Measurements from ENCODE around the gene CDK14.

CDK14 gene

GRCh38 chr7:91201442-91202113 lies 605.5 kb downstream of the CDK14 start:
- DNase-seq (ENCODE audit: low read depth in 2 of 2), result no peak

GRCh38 chr7:91206361-91206960 lies 610.3 kb downstream of the CDK14 start:
- no peak for DNase-seq (ENCODE audit: low read depth in 2 of 2)

- DNase-seq (ENCODE audit: low read depth in 2 of 2), result no peak
Observed at GRCh38 chr7:91212582-91212981, 616.5 kb downstream of the CDK14 start.

- DNase-seq (ENCODE audit: low read depth in 2 of 2), result no peak
Observed at GRCh38 chr7:91226411-91226810, 630.3 kb downstream of the CDK14 start.

GRCh38 chr7:91228327-91228726 lies 632.2 kb downstream of the CDK14 start:
- DNase-seq (ENCODE audit: low read depth in 2 of 2), result no peak

- no peak for DNase-seq (ENCODE audit: low read depth in 2 of 2)
Observed at GRCh38 chr7:91228927-91229558, 632.9 kb downstream of the CDK14 start.

- no peak for DNase-seq (ENCODE audit: low read depth in 2 of 2)
Observed at GRCh38 chr7:91230100-91230499, 634.0 kb downstream of the CDK14 start.

GRCh38 chr7:91230503-91230902 lies 634.4 kb downstream of the CDK14 start:
- no peak for DNase-seq (ENCODE audit: low read depth in 2 of 2)

GRCh38 chr7:91233212-91233611 lies 637.1 kb downstream of the CDK14 start:
- no peak for DNase-seq (ENCODE audit: low read depth in 2 of 2)

- no peak for DNase-seq (ENCODE audit: low read depth in 2 of 2)
Observed at GRCh38 chr7:91235211-91235832, 639.2 kb downstream of the CDK14 start.

- no peak for DNase-seq (ENCODE audit: low read depth in 2 of 2)
Observed at GRCh38 chr7:91239171-91239604, 643.1 kb downstream of the CDK14 start.

- no peak for DNase-seq (ENCODE audit: low read depth in 2 of 2)
Observed at GRCh38 chr7:91239772-91240171, 643.7 kb downstream of the CDK14 start.

GRCh38 chr7:91240376-91240941 lies 644.3 kb downstream of the CDK14 start:
- no peak for DNase-seq (ENCODE audit: low read depth in 2 of 2)

GRCh38 chr7:91242097-91242844 lies 646.1 kb downstream of the CDK14 start:
- no peak for DNase-seq (ENCODE audit: low read depth in 2 of 2)

- DNase-seq (ENCODE audit: low read depth in 2 of 2), result no peak
Observed at GRCh38 chr7:91243591-91244301, 647.6 kb downstream of the CDK14 start.

GRCh38 chr7:91247500-91247899 lies 651.4 kb downstream of the CDK14 start:
- DNase-seq (ENCODE audit: low read depth in 2 of 2), result no peak

GRCh38 chr7:91248996-91249395 lies 652.9 kb downstream of the CDK14 start:
- no peak for DNase-seq (ENCODE audit: low read depth in 2 of 2)

GRCh38 chr7:91249506-91250233 lies 653.5 kb downstream of the CDK14 start:
- no peak for DNase-seq (ENCODE audit: low read depth in 2 of 2)

- no peak for DNase-seq (ENCODE audit: low read depth in 2 of 2)
Observed at GRCh38 chr7:91250706-91251105, 654.6 kb downstream of the CDK14 start.

GRCh38 chr7:91251877-91252276 lies 655.8 kb downstream of the CDK14 start:
- DNase-seq (ENCODE audit: low read depth in 2 of 2), result no peak
